Motor neuron (in vitro differentiated cells): ENCODE results near the gene ADAT1. TPM values are rescaled to one million over a fixed set of nuclear protein-coding genes. Genes with fewer than 3 reads are reported as not detected.

ENCODE experiments used
- ATAC-seq, 8 experiments: fragments of 200-7000 bp; cut with Tn5 transposase; replicated peaks in 6 of 8; 2 replicates each; pipeline ENCODE4 v1.8.0; 2021; ENCODE audit warnings: mild to moderate bottlenecking in 8 of 8, moderate library complexity in 8 of 8
- H3K27ac ChIP-seq, 2 donors: fragments of 250-450 bp; sonication (Bioruptor Pico); 2 replicates each; pipeline ENCODE4 v1.9.0; 2021; ENCODE audit warnings: antibody characterized with exemption in 2 of 2, mild to moderate bottlenecking in 2 of 2, moderate library complexity in 1 of 2
- H3K4me1 ChIP-seq, 2 donors: fragments of 250-450 bp; sonication (Bioruptor Pico); replicated peaks in 1 of 2; 2 replicates each; pipeline ENCODE4 v1.6.1; 2021; ENCODE audit warnings: antibody characterized with exemption in 2 of 2, mild to moderate bottlenecking in 2 of 2, moderate library complexity in 1 of 2
- H3K4me3 ChIP-seq, 5 donors: fragments of 250-450 bp; sonication (Bioruptor Pico); 2 replicates each; pipeline ENCODE4 v1.9.0; 2021; ENCODE audit warnings: antibody characterized with exemption in 5 of 5, mild to moderate bottlenecking in 5 of 5, moderate library complexity in 4 of 5
- WGBS, 10 experiments: fragments of 450-650 bp; shearing (Covaris generic); methylation state at CpG; one replicate each; pipeline ENCODE4 v1.0.0; 2022; 5-methylcytosine and 5-hydroxymethylcytosine counted together
- in situ Hi-C, 9 experiments: fragments of 400-800 bp; cut with MboI; loops; one replicate each; pipeline ENCODE4 v1.15.0; 2021; ENCODE audit warnings: low sequenced_read_pairs in 9 of 9, low pct_unique_long_range_greater_than_20kb in 2 of 9; ENCODE audit not compliant: unreplicated experiment in 9 of 9
- total RNA-seq, 8 experiments: library from RNA; unstranded; fragments of 300-600 nt; gene quantifications; 2 replicates each; pipeline versions ENCODE4 v1.2.3 to v1.2.4, GENCODE V29; 2022

Gene ADAT1
- total RNA-seq, 8 experiments from 2014 or later = 34.0 to 67.2 (median 48.7) TPM

GRCh38 chr16:75640598-75640997 lies 17.5 kb upstream of the ADAT1 start:
- ATAC-seq = peak in 2 of 8 experiments; percentile 15 to 65
- in situ Hi-C loops = loop anchor here in 2 of 9 experiments (10.0 to 25.0 kb wide), 2 partner anchors 124 to 1522 kb away; no protein-coding TSS in a partner anchor
- Histone ChIP-seq H3K27ac (no peak overlapping the region), H3K4me3 (no peak overlapping the region), H3K4me1 (no peaks in the 10 kb centered on the region)
- WGBS, 10 experiments = 57 to 97% (median 91%) methylated on average over 2 to 5 of the region's 6 CpGs; no CpG with 5 or more reads in 3 of the 10 experiments

- in situ Hi-C loops = loop anchor here in 1 of 9 experiments (25.0 kb wide), 1 partner anchor 1527 kb away; no protein-coding TSS in a partner anchor
- Histone ChIP-seq H3K27ac (no peak overlapping the region), H3K4me3 (no peak overlapping the region), H3K4me1 (no peaks in the 10 kb centered on the region)
- peak in 3 of 8 experiments; percentile 78 to 95 (median 84) for ATAC-seq
- 0 to 100% (median 71%) methylated on average over 1 to 3 of the region's 3 CpGs; no CpG with 5 or more reads in 1 of the 10 experiments for WGBS, 10 experiments
Observed at GRCh38 chr16:75635036-75635435, 12.0 kb upstream of the ADAT1 start.

GRCh38 chr16:75632857-75633256 lies 9.8 kb upstream of the ADAT1 start:
- no peak overlapping the region for H3K27ac ChIP-seq
- H3K4me1 ChIP-seq = no peaks in the 10 kb centered on the region
- H3K4me3 ChIP-seq = no peak overlapping the region
- ATAC-seq = no peak
- in situ Hi-C loops = loop anchor here in 1 of 9 experiments (25.0 kb wide), 1 partner anchor 1529 kb away; no protein-coding TSS in a partner anchor
- WGBS, 10 experiments = 88 to 100% (median 97%) methylated on average over 1 to 5 of the region's 8 CpGs

- in situ Hi-C loops = loop anchor here in 1 of 9 experiments (25.0 kb wide), 1 partner anchor 1532 kb away; no protein-coding TSS in a partner anchor
- ATAC-seq = no peak
- H3K4me1 ChIP-seq = no peaks in the 10 kb centered on the region
- WGBS, 10 experiments = 83 to 100% (median 89%) methylated on average over 1 to 3 of the region's 3 CpGs; no CpG with 5 or more reads in 6 of the 10 experiments
- H3K4me3 ChIP-seq = no peak overlapping the region
- H3K27ac ChIP-seq = no peak overlapping the region
Observed at GRCh38 chr16:75630052-75630451, 7.0 kb upstream of the ADAT1 start.

- Histone ChIP-seq H3K27ac (no peak overlapping the region), H3K4me3 (no peak overlapping the region), H3K4me1 (no peaks in the 10 kb centered on the region)
- in situ Hi-C loops = loop anchor here in 1 of 9 experiments (25.0 kb wide), 1 partner anchor 1533 kb away; no protein-coding TSS in a partner anchor
- no peak for ATAC-seq
- WGBS, 10 experiments = 84 to 100% (median 95%) methylated on average over 2 to 10 of the region's 10 CpGs; no CpG with 5 or more reads in 1 of the 10 experiments
Observed at GRCh38 chr16:75629132-75629531, 6.1 kb upstream of the ADAT1 start.

- H3K27ac ChIP-seq = no peak overlapping the region
- H3K4me1 ChIP-seq = no peaks in the 10 kb centered on the region
- ATAC-seq = peak in 1 of 8 experiments; percentile 5
- no peak overlapping the region for H3K4me3 ChIP-seq
- in situ Hi-C loops = loop anchor here in 1 of 9 experiments (25.0 kb wide), 1 partner anchor 1534 kb away; no protein-coding TSS in a partner anchor
- WGBS, 10 experiments = 80 to 100% (median 98%) methylated on average over 1 to 4 of the region's 4 CpGs; no CpG with 5 or more reads in 6 of the 10 experiments
Observed at GRCh38 chr16:75628351-75628750, 5.3 kb upstream of the ADAT1 start.

- Histone ChIP-seq H3K27ac (no peak overlapping the region), H3K4me1 (no peaks in the 10 kb centered on the region), H3K4me3 (no peak overlapping the region)
- WGBS, 10 experiments = 48 to 100% (median 82%) methylated on average over 1 to 3 of the region's 3 CpGs; no CpG with 5 or more reads in 1 of the 10 experiments
- ATAC-seq = peak in 1 of 8 experiments; percentile 25
- in situ Hi-C loops = loop anchor here in 1 of 9 experiments (25.0 kb wide), 1 partner anchor 1534 kb away; no protein-coding TSS in a partner anchor
Observed at GRCh38 chr16:75627851-75628250, 4.8 kb upstream of the ADAT1 start.

- Histone ChIP-seq H3K4me1 (peaks cover 4 to 5% of the 10 kb centered on the region in 2 donors), H3K4me3 (no peak overlapping the region), H3K27ac (no peak overlapping the region)
- in situ Hi-C loops = loop anchor here in 1 of 9 experiments (25.0 kb wide), 1 partner anchor 1535 kb away; no protein-coding TSS in a partner anchor
- no peak for ATAC-seq
- 50 to 100% (median 88%) methylated on average over 1 to 4 of the region's 4 CpGs; no CpG with 5 or more reads in 5 of the 10 experiments for WGBS, 10 experiments
Observed at GRCh38 chr16:75626806-75627205, 3.7 kb upstream of the ADAT1 start.

GRCh38 chr16:75624921-75625334 lies 1.8 kb upstream of the ADAT1 start:
- Histone ChIP-seq H3K4me1 (peaks cover 14 to 17% of the 10 kb centered on the region in 2 donors), H3K4me3 (no peak overlapping the region), H3K27ac (no peak overlapping the region)
- 43 to 100% (median 90%) methylated on average over 1 to 4 of the region's 4 CpGs for WGBS, 10 experiments
- no peak for ATAC-seq
- in situ Hi-C loops = loop anchor here in 1 of 9 experiments (25.0 kb wide), 2 partner anchors 163 to 1537 kb away; partner anchors contain the start of gene TMEM170A

- WGBS, 10 experiments = 5 to 71% (median 40%) methylated on average over 1 to 2 of the region's 2 CpGs; no CpG with 5 or more reads in 1 of the 10 experiments
- peaks cover 14 to 17% of the 10 kb centered on the region in 2 donors for H3K4me1 ChIP-seq
- peak in 2 of 8 experiments; percentile 4 to 5 for ATAC-seq
- H3K27ac ChIP-seq = no peak overlapping the region
- in situ Hi-C loops = loop anchor here in 1 of 9 experiments (25.0 kb wide), 1 partner anchor 159 kb away; the partner anchor contains the start of gene TMEM170A
- H3K4me3 ChIP-seq = peak overlapping the region in 4 of 5 donors; percentile 1 to 48 (median 9)
Observed at GRCh38 chr16:75621170-75621477, 2.0 kb downstream of the ADAT1 start.

GRCh38 chr16:75620326-75621169 lies 2.5 kb downstream of the ADAT1 start:
- H3K4me3 ChIP-seq = peak overlapping the region in 4 of 5 donors; percentile 1 to 48 (median 9)
- 75 to 100% (median 93%) methylated on average over 2 to 16 of the region's 20 CpGs; no CpG with 5 or more reads in 1 of the 10 experiments for WGBS, 10 experiments

GRCh38 chr16:75618780-75619179 lies 4.3 kb downstream of the ADAT1 start:
- no peak for ATAC-seq
- Histone ChIP-seq H3K27ac (no peak overlapping the region), H3K4me1 (peaks cover 14 to 17% of the 10 kb centered on the region in 2 donors), H3K4me3 (no peak overlapping the region)
- WGBS, 10 experiments = 96 to 100% (median 100%) methylated on average over 1 to 2 of the region's 2 CpGs; no CpG with 5 or more reads in 5 of the 10 experiments
- in situ Hi-C loops = loop anchor here in 1 of 9 experiments (25.0 kb wide), 1 partner anchor 156 kb away; the partner anchor contains the start of gene TMEM170A

More at GRCh38 chr16:75620326-75621169, 2.5 kb downstream of the ADAT1 start:
- Histone ChIP-seq H3K27ac (no peak overlapping the region), H3K4me1 (peaks cover 14 to 17% of the 10 kb centered on the region in 2 donors)
- in situ Hi-C loops = loop anchor here in 1 of 9 experiments (25.0 kb wide), 1 partner anchor 158 kb away; the partner anchor contains the start of gene TMEM170A
- no peak for ATAC-seq
